CD14-positive monocyte (primary cell): ENCODE data around the gene TTC21A. TPM values are rescaled to one million over a fixed set of nuclear protein-coding genes. Genes with fewer than 3 reads are reported as not detected.

Experiments used
- DNase-seq, 3 donors: peaks; one replicate each; pipeline ENCODE4 v3.0.0-alpha.2; 2011 to 2022
- H2AFZ ChIP-seq: 2 replicates; pipeline ENCODE4 v1.6.0; 2012; ENCODE audit warnings: mild to moderate bottlenecking, low read depth, low read length, inconsistent platforms; ENCODE audit not compliant: insufficient read depth, poor library complexity, severe bottlenecking
- H3K27ac ChIP-seq, 2 donors: 1 replicate in 1 of 2; 2 replicates in 1 of 2; pipeline ENCODE4 v1.5.1; 2012 to 2013; ENCODE audit warnings: low read length in 2 of 2, control low read depth in 1 of 2, inconsistent platforms in 1 of 2, low read depth in 1 of 2, mild to moderate bottlenecking in 1 of 2
- H3K27me3 ChIP-seq, 2 donors: one replicate each; pipeline versions ENCODE4 v1.6.0 to v1.6.1; 2011 to 2013; ENCODE audit warnings: low read length in 2 of 2; ENCODE audit not compliant: control insufficient read depth in 2 of 2, insufficient read depth in 2 of 2
- H3K36me3 ChIP-seq, 2 donors: replicated peaks in 1 of 2; 1 replicate in 1 of 2; 2 replicates in 1 of 2; pipeline versions ENCODE4 v1.5.1 to v1.6.1; 2012 to 2013; ENCODE audit warnings: low read length in 2 of 2, control low read depth in 1 of 2, inconsistent platforms in 1 of 2, mild to moderate bottlenecking in 1 of 2; ENCODE audit not compliant: insufficient read depth in 2 of 2, control insufficient read depth in 1 of 2
- H3K4me1 ChIP-seq, 2 donors: 1 replicate in 1 of 2; 2 replicates in 1 of 2; pipeline versions ENCODE4 v1.5.1 to v1.6.1; 2012 to 2013; ENCODE audit warnings: low read length in 2 of 2, control low read depth in 1 of 2, inconsistent platforms in 1 of 2, mild to moderate bottlenecking in 1 of 2, moderate library complexity in 1 of 2; ENCODE audit not compliant: insufficient read depth in 2 of 2, control insufficient read depth in 1 of 2
- H3K4me2 ChIP-seq: replicated peaks from 2 replicates; pipeline ENCODE3; 2012; ENCODE audit warnings: low read length, moderate library complexity, mild to moderate bottlenecking; ENCODE audit not compliant: poor library complexity, severe bottlenecking; ENCODE audit errors: extremely low read depth
- H3K4me3 ChIP-seq, 3 experiments: fragments of 200-600 bp in 1 of 3; sonication (generic) in 1 of 3; replicated peaks in 1 of 3; 1 replicate in 2 of 3; 2 replicates in 1 of 3; pipeline ENCODE4 v1.5.1; 2011 to 2013; ENCODE audit warnings: low read length in 3 of 3, mild to moderate bottlenecking in 3 of 3, control low read depth in 2 of 3, low read depth in 2 of 3, inconsistent platforms in 1 of 3, moderate library complexity in 1 of 3
- H3K79me2 ChIP-seq: 2 replicates; pipeline ENCODE4 v1.6.0; 2012; ENCODE audit warnings: mild to moderate bottlenecking, control low read depth, inconsistent platforms, low read length, moderate library complexity; ENCODE audit not compliant: insufficient read depth
- H3K9ac ChIP-seq: 2 replicates; pipeline ENCODE4 v1.6.0; 2017; ENCODE audit warnings: low read length, mild to moderate bottlenecking; ENCODE audit not compliant: insufficient read depth, poor library complexity, severe bottlenecking
- H3K9me3 ChIP-seq, 2 donors: replicated peaks in 1 of 2; 1 replicate in 1 of 2; 2 replicates in 1 of 2; pipeline versions ENCODE4 v1.5.1 to v1.6.1; 2012 to 2013; ENCODE audit warnings: low read length in 2 of 2, control low read depth in 1 of 2; ENCODE audit not compliant: control insufficient read depth in 1 of 2, insufficient read depth in 1 of 2
- H4K20me1 ChIP-seq: 2 replicates; pipeline ENCODE4 v1.6.0; 2012; ENCODE audit warnings: mild to moderate bottlenecking, low read length, control low read depth, moderate library complexity; ENCODE audit not compliant: insufficient read depth
- H3K27ac Mint-ChIP-seq, 7 donors: one replicate each; pipeline ENCODE4 v1.8.0; 2020; ENCODE audit warnings: mild to moderate bottlenecking in 7 of 7, mixed read lengths in 7 of 7, moderate library complexity in 6 of 7, inconsistent platforms in 2 of 7
- H3K27me3 Mint-ChIP-seq, 3 donors: one replicate each; pipeline ENCODE4 v1.8.0; 2021 to 2022; ENCODE audit warnings: low read depth in 3 of 3, mild to moderate bottlenecking in 3 of 3, mixed read lengths in 3 of 3, moderate library complexity in 3 of 3, inconsistent platforms in 1 of 3
- H3K36me3 Mint-ChIP-seq, 2 donors: one replicate each; pipeline ENCODE4 v1.8.0; 2020; ENCODE audit warnings: mixed read lengths in 2 of 2, inconsistent platforms in 1 of 2, mild to moderate bottlenecking in 1 of 2
- H3K4me1 Mint-ChIP-seq: one replicate; pipeline ENCODE4 v1.8.0; 2020; ENCODE audit warnings: mild to moderate bottlenecking, mixed read lengths
- H3K4me3 Mint-ChIP-seq, 2 donors: one replicate each; pipeline ENCODE4 v1.8.0; 2020; ENCODE audit warnings: mild to moderate bottlenecking in 2 of 2, mixed read lengths in 2 of 2, moderate library complexity in 1 of 2
- H3K9me3 Mint-ChIP-seq, 7 donors: one replicate each; pipeline ENCODE4 v1.8.0; 2020 to 2022; ENCODE audit warnings: mixed read lengths in 7 of 7, mild to moderate bottlenecking in 6 of 7, moderate library complexity in 6 of 7, inconsistent platforms in 2 of 7
- WGBS: methylation state at CpG from one replicate; pipeline ENCODE4 v1.1.5; 2013; ENCODE audit warnings: missing lambda C conversion rate; ENCODE audit not compliant: insufficient coverage; 5-methylcytosine and 5-hydroxymethylcytosine counted together
- intact Hi-C, 2 donors: fragments of 100-400 bp; cut with micrococcal nuclease; formaldehyde crosslinking; loops; one replicate each; pipeline versions ENCODE4 v1.15.0 to v1.15.1; 2023
- polyA plus RNA-seq, 3 donors: library from polyadenylated mRNA; depleted of rRNA in 1 of 3; unstranded in 2 of 3; stranded (reverse) in 1 of 3; fragments of 300-500 nt in 2 of 3; fragments of >200 nt in 1 of 3; fragmentation: Illumina TruSeq in 2 of 3; gene quantifications; 1 replicate in 2 of 3; 2 replicates in 1 of 3; pipeline ENCODE4 v1.2.3, GENCODE V29; 2012 to 2021
- TF ChIP-seq, protein P1 (sequence below): fragments of 200-600 bp; IDR thresholded peaks from one replicate; pipeline ENCODE4 v1.8.0; 2022; ENCODE audit warnings: antibody characterized with exemption, mild to moderate bottlenecking

TTC21A gene
- polyA plus RNA-seq, 3 donors: 0.67 to 12.9 (median 2.2) TPM

DNA sequence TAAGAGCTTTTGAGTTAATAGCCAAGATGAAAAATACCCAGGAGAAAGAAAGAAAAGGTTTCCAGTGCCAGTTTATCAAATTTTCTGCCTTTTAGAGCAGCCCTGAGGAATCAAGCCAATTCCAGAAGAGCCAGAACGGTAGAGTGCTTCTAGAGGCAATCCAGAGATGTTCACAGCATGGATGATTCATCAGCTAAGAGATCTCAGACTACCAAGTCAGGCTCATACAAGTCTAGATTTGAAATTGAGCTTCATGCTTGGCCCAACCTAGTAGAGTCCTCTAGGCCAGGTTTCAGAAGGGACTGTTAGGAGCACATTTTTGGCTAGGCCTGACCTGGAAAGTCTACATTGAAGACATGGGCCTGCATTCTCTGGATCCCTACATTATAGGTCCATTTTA, 40.2 kb upstream of the TTC21A start:
- TF ChIP-seq, protein P1, sequence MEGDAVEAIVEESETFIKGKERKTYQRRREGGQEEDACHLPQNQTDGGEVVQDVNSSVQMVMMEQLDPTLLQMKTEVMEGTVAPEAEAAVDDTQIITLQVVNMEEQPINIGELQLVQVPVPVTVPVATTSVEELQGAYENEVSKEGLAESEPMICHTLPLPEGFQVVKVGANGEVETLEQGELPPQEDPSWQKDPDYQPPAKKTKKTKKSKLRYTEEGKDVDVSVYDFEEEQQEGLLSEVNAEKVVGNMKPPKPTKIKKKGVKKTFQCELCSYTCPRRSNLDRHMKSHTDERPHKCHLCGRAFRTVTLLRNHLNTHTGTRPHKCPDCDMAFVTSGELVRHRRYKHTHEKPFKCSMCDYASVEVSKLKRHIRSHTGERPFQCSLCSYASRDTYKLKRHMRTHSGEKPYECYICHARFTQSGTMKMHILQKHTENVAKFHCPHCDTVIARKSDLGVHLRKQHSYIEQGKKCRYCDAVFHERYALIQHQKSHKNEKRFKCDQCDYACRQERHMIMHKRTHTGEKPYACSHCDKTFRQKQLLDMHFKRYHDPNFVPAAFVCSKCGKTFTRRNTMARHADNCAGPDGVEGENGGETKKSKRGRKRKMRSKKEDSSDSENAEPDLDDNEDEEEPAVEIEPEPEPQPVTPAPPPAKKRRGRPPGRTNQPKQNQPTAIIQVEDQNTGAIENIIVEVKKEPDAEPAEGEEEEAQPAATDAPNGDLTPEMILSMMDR: no peak

DNA sequence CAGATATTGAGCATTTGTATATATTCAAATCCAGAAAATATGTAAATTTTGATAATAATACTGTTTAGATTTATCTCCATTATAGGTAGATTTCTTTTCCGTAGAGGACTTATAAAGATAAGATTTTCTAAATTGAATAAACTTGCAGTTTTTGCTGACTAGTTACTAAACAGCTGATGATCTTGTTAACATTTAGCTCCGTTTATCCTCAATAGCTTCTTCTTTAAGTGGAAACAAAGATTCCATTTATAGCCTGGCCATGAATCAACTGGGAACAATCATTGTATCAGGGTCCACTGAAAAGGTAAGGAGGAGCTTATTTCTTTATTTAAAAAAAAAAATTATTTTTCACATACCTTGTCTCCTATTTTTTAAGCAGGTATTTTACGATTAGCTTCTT, 38.9 kb upstream of the TTC21A start:
- intact Hi-C loops: no loop called here
- no peak overlapping the region for H3K4me3 Mint-ChIP-seq
- Histone ChIP-seq H4K20me1 (peaks cover 2% of the 10 kb centered on the region), H3K36me3 (peaks cover 75 to 88% of the 10 kb centered on the region in 2 donors), H3K27ac (no peak overlapping the region), H2AFZ (no peak overlapping the region), H3K4me3 (no peak overlapping the region), H3K9me3 (no peaks in the 10 kb centered on the region), H3K79me2 (no peaks in the 10 kb centered on the region), H3K9ac (no peak overlapping the region), H3K27me3 (no peaks in the 10 kb centered on the region), H3K4me1 (no peaks in the 10 kb centered on the region), H3K4me2 (no peak overlapping the region)
- H3K27me3 Mint-ChIP-seq: peaks cover 0 to 2% (median 0%) of the 10 kb centered on the region in 3 donors
- H3K36me3 Mint-ChIP-seq: peaks cover 66 to 69% of the 10 kb centered on the region in 2 donors
- peaks cover 4% of the 10 kb centered on the region for H3K4me1 Mint-ChIP-seq
- no peaks in the 10 kb centered on the region for H3K9me3 Mint-ChIP-seq
- DNase-seq: no peak
- TF ChIP-seq, protein P1: no peak
- no CpG with 5 or more reads among the region's 3 CpGs for WGBS
- no peak overlapping the region for H3K27ac Mint-ChIP-seq

More for the DNA sequence above, 40.2 kb upstream of the TTC21A start:
- peaks cover 62 to 75% of the 10 kb centered on the region in 2 donors for H3K36me3 ChIP-seq
- Mint-ChIP-seq H3K4me1 (peaks cover 4% of the 10 kb centered on the region), H3K9me3 (no peaks in the 10 kb centered on the region), H3K27ac (no peak overlapping the region), H3K4me3 (no peak overlapping the region), H3K27me3 (peaks cover 0 to under 1% (median 0%) of the 10 kb centered on the region in 3 donors), H3K36me3 (peaks cover 53 to 57% of the 10 kb centered on the region in 2 donors)
- peaks cover 5% of the 10 kb centered on the region for H3K79me2 ChIP-seq
- 93% methylated on average over 1 of the region's 1 CpG for WGBS
- H3K4me3 ChIP-seq: no peak overlapping the region
- no peaks in the 10 kb centered on the region for H3K27me3 ChIP-seq
- peaks cover 15% of the 10 kb centered on the region for H4K20me1 ChIP-seq
- H3K4me1 ChIP-seq: no peaks in the 10 kb centered on the region
- H3K4me2 ChIP-seq: no peak overlapping the region
- no peak overlapping the region for H3K27ac ChIP-seq
- no peak overlapping the region for H2AFZ ChIP-seq
- intact Hi-C loops: no loop called here
- no peaks in the 10 kb centered on the region for H3K9me3 ChIP-seq
- H3K9ac ChIP-seq: no peak overlapping the region
- DNase-seq: no peak
